Mesenteric fat pad (tissue), 1 donor: ENCODE data around the gene ABHD2. TPM values are rescaled to one million over a fixed set of nuclear protein-coding genes. Genes with fewer than 3 reads are reported as not detected.
A peak's percentile ranks its signal among the peaks of the same experiment; 100 is the strongest.
"Not testable (repeated sequence)": the region's sequence is repeated elsewhere in the genome, so short reads cannot be mapped to it uniquely, and the experiment has no call there.

Experiments used
- DNase-seq: peaks from one replicate; pipeline ENCODE4 v3.0.0-alpha.2; 2020; ENCODE audit warnings: low spot score
- long read RNA-seq: library from polyadenylated mRNA; unstranded; transcript quantifications from one replicate; pipeline ENCODE4 v2.0.0, GENCODE V29; 2020
- total RNA-seq: library from RNA; stranded (reverse); fragmentation: NEBNext Ultra II Directional; extraction: Animal tissue kit (Norgen Biotek cat#: 25700); gene quantifications from one replicate; pipeline ENCODE4 v1.2.1, GENCODE V29; 2021
- donor health status: DM: yes; HTN: yes; CAD: no.

Gene ABHD2, protein sequence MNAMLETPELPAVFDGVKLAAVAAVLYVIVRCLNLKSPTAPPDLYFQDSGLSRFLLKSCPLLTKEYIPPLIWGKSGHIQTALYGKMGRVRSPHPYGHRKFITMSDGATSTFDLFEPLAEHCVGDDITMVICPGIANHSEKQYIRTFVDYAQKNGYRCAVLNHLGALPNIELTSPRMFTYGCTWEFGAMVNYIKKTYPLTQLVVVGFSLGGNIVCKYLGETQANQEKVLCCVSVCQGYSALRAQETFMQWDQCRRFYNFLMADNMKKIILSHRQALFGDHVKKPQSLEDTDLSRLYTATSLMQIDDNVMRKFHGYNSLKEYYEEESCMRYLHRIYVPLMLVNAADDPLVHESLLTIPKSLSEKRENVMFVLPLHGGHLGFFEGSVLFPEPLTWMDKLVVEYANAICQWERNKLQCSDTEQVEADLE
- 101 TPM for total RNA-seq
- long read RNA-seq, full-length matches to known transcripts, result 29 of 64 reads
- long read RNA-seq, partial matches to known transcripts, result 15 of 64 reads
- long read RNA-seq, other reads (novel, unspliced or antisense), result 20 of 64 reads

DNA sequence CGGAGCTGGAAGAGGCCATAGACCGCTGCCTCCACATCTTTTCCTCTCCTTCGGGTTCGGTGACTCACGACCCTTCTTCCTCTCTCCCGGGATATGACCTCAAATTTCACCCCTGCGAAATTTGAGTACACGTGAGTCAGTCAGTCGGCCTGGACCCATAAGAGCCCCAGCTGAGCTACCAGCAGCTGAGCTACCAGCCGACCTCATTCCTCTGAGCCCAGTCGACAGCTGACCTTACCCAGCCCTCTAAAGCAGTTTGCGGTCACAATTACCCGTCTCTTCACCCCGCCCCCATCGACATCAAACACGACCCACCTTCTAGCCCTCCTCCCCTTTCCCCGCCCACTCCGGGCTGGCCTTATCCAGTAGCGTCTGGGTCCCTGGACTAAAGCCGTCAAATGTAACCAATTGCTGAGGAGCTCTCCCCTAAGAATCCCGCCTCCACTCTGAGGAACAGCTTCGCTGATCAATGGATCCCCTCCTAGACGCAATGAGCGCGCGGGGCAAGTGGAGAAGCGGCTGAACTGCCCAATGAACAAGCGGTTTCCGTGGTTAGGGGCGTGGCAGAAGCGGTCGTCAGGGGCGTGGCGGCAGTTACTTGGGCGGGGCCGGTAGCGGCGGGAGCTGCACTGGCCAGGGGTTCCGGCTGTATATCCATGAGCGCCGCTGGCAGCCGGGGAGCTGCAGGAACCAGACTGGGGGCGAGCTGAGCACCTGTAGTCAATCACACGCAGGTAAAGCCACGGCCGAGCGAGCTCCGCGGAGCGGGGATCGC is at the start of gene ABHD2:
Gene ABHD2, plus strand, starts transcription at position 627 of the 775 bp plus-strand sequence. CDS start 27,872 bp downstream, outside the sequence.
- DNase-seq, result peak; percentile 99

DNA sequence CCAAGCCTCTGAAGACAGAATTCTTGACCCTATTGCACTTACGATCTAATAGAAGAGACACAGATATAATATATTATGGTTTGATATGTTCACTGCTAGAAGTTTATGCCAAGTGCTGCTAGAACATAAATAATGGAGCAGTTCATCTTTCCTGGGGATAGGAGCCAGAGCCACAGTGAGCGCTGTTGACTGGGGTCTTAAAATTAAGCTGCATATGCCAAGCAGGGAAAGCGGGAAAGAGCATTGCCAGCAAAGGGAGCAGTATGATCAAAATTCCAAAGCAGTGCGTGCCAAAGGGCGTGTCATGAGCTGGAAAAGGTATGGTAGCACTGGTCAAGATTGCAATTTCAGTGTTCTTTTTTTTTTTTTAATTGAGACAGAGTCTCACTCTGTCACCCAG is 49.1 kb upstream of the ABHD2 start:
- DNase-seq, result peak; percentile 45

DNA sequence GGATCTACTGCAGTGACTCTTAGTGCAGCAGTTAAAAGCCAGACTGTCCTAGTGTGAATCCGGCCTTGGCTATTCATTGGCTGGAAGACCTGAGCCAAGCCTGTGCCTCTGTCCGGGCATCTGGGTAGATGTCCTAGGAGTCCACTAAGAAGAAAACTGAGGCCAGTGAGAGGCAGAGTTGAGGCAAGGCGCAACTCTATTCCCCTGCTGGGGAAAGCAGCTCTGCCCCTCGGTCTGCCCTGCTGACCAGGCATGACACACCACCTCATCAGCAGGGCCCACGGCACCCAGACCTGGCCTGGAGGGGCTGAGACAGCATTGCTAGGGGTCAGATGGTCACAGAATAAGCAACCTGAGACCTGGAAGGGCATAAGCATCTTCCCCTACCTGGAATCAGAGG is 46.7 kb upstream of the ABHD2 start:
- no peak for DNase-seq

DNA sequence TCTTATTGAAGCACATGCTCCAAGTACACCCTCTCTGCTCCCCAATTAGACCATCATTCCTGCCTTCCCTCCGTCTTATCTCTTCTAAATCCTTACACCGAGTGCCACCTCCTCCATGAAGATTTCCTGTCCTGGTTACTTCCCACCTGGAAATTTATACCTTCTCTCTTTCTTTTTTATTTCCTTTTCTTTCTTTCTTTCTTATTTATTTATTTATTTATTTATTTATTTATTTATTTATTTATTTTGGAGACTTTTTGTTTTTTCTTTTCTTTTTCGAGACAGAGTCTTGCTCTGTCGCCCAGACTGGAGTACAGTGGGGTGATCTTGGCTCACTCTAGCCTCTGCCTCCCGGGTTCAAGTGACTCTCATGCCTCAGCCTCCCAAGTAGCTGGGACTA is 45.9 kb upstream of the ABHD2 start:
- DNase-seq, result no peak

DNA sequence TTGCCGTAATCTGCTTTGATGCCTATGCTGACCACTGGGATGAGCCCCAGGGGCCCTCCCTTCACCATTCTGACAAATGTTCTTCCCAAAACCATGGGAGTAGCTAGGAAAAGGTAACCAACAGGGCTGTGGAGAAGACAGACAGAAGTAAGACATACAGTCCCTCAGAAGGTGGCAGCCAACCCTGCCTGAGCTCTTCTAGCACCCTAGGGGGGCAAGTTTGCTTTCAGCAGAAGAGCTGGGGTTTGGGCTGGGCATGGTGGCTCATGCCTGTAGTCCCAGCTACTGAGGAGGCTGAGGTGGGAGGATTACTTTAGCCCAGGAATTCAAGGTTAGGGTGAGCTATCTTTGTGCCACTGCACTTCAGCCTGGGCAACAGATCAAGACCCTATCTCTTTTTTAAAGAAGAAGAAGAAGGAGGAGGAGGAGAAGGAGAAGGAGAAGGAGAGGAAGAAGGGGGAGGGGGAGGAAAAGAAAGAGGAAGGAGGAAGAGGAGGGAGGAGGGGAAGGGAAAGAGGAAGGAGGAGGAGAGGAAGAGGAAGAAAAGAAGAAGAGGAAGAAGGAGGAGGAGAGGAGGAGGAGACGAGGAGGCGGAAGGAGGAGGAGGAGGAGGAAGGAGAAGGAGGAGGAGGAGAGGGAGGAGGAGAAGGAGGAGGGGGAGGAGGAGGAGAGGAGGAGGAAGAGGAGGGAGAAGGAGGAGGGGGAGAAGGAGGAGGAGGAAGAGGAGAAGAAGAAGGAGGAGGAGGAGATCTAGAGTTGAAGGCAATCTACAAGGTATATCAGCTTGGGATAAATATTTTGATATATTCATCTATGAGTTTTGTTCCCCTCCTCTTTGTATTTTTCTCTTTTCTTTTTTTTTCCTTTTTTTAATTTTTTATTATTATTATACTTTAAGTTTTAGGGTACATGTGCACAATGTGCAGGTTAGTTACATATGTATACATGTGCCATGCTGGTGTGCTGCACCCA is 44.9 kb upstream of the ABHD2 start:
- no peak for DNase-seq

DNA sequence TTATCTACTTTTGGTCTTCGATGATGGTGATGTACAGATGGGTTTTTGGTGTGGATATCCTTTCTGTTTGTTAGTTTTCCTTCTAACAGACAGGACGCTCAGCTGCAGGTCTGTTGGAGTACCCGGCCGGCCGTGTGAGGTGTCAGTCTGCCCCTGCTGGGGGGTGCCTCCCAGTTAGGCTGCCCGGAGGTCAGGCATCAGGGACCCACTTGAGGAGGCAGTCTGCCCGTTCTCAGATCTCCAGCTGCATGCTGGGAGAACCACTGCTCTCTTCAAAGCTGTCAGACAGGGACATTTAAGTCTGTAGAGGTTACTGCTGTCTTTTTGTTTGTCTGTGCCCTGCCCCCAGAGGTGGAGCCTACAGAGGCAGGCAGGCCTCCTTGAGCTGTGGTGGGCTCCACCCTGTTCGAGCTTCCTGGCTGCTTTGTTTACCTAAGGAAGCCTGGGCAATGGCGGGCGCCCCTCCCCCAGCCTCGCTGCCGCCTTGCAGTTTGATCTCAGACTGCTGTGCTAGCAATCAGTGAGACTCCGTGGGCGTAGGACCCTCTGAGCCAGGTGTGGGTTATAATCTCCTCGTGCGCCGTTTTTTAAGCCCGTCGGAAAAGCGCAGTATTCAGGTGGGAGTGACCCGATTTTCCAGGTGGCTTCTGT is 39.1 kb upstream of the ABHD2 start:
- DNase-seq, result not testable (repeated sequence)

DNA sequence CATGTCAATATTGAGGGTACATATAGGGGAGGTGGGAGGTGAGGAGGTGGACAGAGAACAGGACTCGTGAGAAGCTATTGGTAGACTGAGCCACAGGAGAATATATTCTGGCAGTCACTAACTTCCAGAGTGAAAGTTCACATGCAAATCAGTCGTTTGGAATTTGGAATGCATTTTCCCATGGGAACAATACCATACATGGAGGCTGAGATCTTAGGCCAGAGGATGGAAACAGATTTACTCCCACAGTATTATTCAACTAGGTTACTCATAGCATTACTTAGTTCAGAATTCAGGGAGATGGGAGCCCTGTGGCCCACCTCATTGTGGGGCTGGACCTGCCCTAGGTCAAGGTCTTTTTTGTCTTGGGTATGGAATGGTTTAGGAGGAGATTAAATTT is 36.4 kb upstream of the ABHD2 start:
- DNase-seq, result no peak

DNA sequence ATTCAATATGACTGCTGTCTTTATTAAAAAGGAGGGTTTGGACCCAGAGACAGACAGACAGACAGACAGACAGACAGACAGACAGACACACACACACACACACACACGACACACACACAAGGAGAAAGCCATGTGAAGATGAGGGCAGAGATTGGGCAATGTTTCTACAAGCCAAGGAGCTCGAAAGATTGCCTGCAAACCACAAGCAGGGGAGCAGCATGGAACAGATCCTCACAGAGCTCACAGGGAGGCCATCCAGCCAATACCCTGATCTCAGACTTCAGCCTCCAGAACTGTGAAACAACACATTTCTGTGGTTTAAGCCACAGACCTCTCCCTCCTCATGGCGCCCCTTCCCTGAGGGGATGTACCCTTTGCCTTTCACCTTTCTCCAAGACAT is 35.8 kb upstream of the ABHD2 start:
- no peak for DNase-seq

DNA sequence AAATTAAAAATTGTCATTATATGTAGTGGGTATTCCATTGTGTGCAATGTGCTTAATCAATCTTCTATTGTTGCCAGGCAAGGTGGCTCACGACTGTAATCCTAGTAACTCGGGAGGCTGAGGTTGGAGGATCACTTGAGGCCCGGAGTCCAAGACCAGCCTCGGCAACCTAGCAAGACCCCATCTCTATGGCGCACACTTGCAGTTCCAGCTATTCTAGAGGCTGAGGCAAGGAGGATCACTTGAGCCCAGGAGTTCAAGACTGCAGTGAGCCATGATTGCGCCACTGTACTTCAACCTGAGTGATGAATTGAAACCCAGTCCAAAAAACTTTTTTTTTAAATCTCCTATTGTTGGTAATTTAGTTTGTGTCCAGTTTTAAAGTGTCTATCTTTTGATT is 33.4 kb upstream of the ABHD2 start:
- no peak for DNase-seq

DNA sequence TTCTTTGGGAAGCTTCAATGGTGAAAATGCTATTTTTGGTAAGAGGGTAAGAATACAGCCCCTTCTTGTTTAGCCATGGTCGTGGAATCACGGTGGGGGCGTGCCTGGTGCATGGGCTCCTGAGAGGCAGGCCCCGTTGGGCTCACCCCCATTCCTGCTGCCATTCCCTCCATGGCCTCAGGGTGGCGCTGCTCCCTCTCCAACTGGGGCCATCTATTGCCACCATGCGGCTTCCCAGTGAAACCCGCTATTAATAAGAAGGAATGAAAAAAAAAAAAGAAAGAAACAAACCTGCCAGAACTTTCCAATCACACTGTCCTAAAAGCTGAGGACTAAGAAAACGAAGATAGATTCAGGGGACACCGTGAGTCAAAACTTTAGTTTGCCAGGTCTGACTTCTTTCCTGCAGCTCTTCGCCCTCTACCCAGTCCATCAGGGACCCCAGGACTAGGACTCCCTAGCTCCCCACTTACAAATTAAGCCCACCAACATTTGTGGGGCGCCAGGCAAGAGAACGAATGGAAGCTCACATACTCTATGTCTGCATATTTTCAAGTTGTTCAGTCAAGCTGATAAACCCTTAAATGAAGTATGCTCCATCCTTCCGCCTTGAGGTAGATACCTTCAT is 30.6 kb upstream of the ABHD2 start:
- no peak for DNase-seq

DNA sequence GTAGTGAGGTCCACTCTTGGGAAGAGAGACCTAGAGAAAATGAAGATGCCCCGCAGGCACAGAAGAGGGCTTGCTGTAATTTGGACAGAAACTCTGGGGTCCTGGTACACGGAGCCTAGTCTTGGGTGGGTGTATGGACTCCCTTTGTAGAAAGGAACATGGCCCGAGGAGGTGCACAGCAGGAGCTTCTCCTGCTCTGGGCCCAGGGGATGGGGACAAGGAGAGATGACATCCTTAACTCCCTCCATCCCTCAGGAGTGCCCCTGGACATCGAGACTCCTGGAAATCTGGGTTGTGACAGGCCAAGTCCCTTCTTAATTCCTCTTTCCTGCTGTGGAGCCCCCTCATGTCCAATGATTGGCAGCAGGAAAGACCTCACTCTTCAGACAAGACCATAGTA is 29.9 kb upstream of the ABHD2 start:
- no peak for DNase-seq

DNA sequence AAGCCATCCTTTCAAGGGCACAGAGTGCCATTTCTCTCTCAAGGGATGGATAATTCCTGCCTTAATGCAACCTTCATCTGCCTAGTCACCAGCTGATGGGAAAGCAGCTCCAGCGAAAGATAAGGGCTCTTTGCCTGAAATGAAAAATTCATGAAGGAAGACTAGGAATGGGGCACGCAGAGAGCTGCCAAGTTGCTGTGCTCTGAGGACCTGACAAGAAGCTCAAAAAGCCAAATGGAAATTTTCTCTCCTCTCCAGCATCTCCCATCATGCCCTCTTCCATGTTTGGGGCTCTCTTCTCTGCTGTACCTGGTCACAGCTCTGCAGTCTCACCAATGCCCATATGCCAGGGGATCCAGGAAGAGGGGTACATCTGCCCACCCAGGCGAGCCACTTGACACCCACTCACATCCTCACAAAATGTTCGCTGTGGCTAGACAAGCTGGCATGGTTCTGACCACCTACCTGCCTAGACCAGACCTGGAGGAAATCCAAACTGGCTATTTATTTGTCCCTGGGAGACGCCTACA is 29.3 kb upstream of the ABHD2 start:
- DNase-seq, result no peak

DNA sequence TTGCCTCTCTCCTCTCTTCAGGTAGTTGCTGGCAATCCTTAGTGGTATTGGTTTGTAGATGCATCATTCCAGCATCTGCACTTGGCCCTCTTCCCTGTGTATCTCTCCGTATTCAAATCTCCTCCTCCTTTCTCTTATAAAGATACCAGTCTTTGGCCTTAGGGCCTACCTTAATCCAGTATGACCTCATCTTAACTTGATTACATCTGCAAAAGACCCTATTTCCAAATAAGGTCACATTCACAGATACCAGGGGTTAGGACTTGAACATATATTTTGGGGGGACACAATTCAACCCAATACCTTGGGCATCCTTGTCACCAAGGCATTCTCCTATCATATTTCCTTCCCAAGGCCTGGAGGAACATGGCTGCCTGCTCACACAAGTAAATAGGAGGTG is 22.0 kb upstream of the ABHD2 start:
- DNase-seq, result no peak

DNA sequence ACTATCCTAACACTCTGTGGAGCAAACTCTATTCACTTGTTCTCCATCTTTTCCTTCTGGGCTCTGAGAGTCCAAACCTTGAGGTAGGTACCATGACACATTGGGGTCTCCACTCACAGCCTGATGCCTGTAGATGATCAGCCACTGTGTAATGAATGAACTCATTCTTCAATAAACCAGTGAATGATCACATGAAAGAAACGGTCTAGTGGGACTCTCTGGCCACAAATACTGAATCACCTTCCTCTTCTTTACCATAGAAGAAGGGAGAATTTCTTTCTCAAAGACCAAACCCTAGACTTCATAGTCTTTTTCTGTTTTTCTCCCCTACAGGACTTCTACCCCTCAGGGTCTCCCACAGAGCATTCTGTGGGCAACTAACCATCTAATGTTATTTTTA is 20.5 kb upstream of the ABHD2 start:
- DNase-seq, result no peak

DNA sequence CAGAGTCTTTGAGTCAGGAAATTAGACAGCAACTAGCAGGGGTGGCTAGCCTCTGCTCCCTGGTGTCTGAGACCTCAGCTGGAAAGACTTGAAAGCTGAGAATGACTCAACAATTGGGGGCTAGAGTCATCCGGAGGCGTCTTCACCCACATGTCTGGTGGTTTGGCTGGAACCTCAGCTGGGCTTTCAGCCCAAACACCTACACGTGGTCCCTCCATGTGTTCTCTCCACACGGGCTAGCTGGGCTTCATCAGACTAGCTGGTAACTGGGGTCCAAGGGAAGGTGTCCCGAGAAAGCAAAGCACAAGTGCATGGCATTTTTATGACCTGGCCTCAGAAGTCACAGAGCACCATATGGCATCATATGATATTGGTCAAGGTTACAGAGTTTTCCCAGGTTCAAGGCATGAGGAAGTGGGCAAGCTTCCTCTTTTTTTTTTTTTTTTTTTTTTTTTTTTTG is 19.9 kb upstream of the ABHD2 start:
- no peak for DNase-seq

DNA sequence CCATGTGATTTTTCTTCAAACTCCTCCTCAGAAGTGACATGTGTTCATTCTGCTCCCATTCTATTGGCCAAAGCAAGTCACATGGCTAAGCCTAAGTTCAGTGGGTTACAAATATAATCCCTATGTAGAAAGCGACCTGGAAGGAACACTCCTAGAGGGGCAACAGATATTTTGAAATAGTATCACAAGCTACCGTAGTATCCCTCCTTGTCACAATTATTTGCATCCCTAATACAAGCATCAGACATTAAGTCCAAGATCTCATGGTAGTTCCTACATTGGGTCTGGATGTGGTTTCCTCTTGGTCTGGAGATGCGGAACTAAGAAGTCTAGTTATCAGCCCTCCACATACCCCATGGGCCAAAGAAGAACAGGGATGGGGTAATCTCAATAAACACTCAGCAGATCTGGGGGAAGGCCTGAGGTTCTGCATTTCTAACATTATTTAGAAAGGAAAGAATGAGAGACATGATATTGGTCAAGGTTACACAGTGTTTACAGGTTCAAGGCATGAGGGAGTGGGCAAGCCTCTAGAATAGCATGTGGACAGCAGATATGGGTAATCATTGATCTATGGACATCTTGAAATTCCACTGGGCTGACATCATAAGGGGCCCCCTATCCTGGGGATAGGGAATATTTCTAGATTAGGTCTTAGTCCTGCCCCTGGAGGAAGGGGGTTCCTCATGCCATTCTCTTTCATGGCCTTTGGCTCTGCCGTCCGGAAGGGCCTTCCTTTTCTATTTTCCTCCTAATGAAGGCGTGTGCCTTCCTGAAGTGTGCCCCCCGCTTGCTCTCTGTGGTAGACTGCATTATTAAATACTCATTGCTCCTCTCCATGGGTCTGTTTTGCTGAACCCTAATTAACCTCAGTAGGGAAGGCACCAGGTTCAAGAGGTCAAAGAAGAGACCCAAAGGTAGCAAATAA is 17.8 kb upstream of the ABHD2 start:
- DNase-seq, result no peak

DNA sequence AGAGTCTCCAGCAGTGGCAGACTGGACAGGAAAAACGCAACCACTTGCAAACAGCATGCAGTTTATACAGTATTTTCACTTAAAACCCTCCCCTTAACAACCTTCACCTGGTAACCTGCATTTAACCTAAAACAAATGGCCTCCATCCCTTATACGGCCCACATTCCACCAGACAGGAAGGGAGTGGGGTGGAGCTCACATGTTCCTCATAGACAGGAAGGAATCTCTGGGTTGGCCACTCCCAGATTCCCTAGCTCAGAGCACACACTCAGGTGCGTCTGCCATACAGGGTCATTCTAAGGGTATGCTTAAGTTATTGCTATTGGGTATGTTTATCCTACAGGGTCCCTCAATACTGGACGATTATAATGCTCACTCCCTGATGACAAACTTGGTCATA is 16.8 kb upstream of the ABHD2 start:
- no peak for DNase-seq

DNA sequence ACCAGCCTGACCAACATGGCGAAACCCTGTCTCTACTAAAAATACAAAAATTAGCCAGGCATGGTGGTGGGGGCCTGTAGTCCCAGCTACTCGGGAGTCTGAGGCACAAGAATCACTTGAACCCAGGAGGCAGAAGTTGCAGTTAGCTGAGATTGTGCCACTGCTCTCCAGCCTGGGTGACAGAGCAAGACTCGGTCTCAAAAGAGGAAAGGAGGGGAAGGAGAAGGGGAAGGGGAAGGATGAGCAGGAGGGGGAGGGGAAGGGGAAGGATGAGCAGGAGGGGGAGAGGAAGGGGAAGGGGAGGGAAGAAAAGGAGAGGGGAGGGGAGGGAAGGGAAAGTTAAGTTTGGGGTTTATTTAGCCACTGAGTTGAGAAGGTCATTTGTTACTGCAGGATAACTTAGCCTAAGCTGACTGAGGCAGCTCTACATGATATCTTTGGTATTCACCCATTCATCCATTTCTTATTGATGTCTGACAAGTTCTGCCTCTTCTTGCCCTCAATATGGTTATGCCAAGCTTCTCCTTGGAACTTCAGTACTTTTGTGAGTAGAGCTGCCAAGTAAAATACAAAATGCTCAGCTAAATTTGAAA is 15.9 kb upstream of the ABHD2 start:
- no peak for DNase-seq
